ENCODE results near the gene GRK5.

Gene GRK5

GRCh38 chr10:119362122-119362521, 154.8 kb downstream of the GRK5 start:
- DNase-seq (ENCODE audit: low read depth), result no peak

- no peak for DNase-seq (ENCODE audit: low read depth)
Measured at GRCh38 chr10:119364645-119365600, 157.6 kb downstream of the GRK5 start.

- no peak for DNase-seq (ENCODE audit: low read depth)
Measured at GRCh38 chr10:119365773-119366599, 158.6 kb downstream of the GRK5 start.

GRCh38 chr10:119367841-119368549, 160.6 kb downstream of the GRK5 start:
- no peak for DNase-seq (ENCODE audit: low read depth)

GRCh38 chr10:119368581-119368980, 161.2 kb downstream of the GRK5 start:
- DNase-seq (ENCODE audit: low read depth), result no peak

GRCh38 chr10:119368991-119369869, 161.9 kb downstream of the GRK5 start:
- no peak for DNase-seq (ENCODE audit: low read depth)

- no peak for DNase-seq (ENCODE audit: low read depth)
Measured at GRCh38 chr10:119370111-119370741, 162.9 kb downstream of the GRK5 start.

- DNase-seq (ENCODE audit: low read depth), result no peak
Measured at GRCh38 chr10:119370972-119371703, 163.8 kb downstream of the GRK5 start.

- no peak for DNase-seq (ENCODE audit: low read depth)
Measured at GRCh38 chr10:119371704-119372663, 164.6 kb downstream of the GRK5 start.

GRCh38 chr10:119373294-119374102, 166.1 kb downstream of the GRK5 start:
- no peak for DNase-seq (ENCODE audit: low read depth)

GRCh38 chr10:119374236-119374635, 166.9 kb downstream of the GRK5 start:
- DNase-seq (ENCODE audit: low read depth), result no peak

GRCh38 chr10:119375574-119376272, 168.4 kb downstream of the GRK5 start:
- no peak for DNase-seq (ENCODE audit: low read depth)

GRCh38 chr10:119377451-119377957, 170.1 kb downstream of the GRK5 start:
- DNase-seq (ENCODE audit: low read depth), result no peak

GRCh38 chr10:119377958-119378736, 170.8 kb downstream of the GRK5 start:
- no peak for DNase-seq (ENCODE audit: low read depth)

- DNase-seq (ENCODE audit: low read depth), result no peak
Measured at GRCh38 chr10:119378737-119379067, 171.3 kb downstream of the GRK5 start.

GRCh38 chr10:119379466-119380071, 172.2 kb downstream of the GRK5 start:
- no peak for DNase-seq (ENCODE audit: low read depth)
